Hepatic stellate cell (primary cell): ENCODE measurements around the gene DDI1.
"Not testable (repeated sequence)": the region's sequence is repeated elsewhere in the genome, so short reads cannot be mapped to it uniquely, and the experiment has no call there.

Experiments used
- DNase-seq: peaks from one replicate; pipeline ENCODE4 v3.0.0; 2011; ENCODE audit warnings: low spot score

Gene DDI1

GRCh38 chr11:104041792-104042191 lies 5.4 kb downstream of the DDI1 start:
- no peak for DNase-seq

DNA sequence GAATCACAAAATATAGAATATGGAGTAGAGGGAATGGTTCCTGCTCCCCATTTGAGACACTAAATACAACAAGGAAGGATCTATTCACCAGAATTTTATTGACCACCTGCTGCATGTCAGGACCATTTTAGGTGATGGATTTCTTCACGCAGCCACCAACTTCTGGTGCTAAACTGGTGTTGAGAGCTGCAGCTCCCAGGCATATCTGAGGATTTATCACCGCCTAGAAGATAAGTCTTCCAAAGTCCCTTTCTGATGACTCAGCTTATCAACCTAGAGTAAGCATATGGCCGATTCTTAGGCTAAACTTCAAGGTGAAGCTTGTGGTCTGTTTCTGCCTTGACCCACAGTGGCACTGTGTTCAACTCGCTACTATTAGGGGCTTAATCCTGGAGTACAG lies 6.7 kb downstream of the DDI1 start:
- DNase-seq = no peak

DNA sequence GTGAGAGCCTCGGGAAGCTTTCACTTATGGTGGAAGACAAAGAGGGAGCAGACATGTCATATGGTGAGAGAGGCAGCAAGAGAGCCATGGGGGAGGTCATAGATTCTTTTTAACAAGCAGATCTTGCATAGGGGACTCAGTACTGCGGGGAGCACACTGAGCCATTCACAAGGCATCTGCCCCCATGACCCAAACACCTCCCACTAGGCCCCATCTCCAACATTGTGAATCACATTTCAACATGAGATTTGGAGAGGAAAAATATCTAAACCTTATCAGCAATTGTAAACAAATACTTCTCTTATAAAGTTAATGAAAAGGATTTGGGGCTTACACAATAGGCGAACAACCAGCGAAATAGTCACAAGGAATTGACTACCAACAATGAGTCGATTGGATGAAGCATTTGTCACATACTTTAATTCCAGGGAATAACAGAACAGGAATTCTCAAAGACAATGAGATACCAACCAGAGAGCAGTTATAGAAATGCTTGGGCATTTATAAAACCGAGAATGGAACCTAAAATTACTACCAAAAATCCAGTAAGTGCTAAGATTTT lies 7.3 kb downstream of the DDI1 start:
- DNase-seq = no peak

DNA sequence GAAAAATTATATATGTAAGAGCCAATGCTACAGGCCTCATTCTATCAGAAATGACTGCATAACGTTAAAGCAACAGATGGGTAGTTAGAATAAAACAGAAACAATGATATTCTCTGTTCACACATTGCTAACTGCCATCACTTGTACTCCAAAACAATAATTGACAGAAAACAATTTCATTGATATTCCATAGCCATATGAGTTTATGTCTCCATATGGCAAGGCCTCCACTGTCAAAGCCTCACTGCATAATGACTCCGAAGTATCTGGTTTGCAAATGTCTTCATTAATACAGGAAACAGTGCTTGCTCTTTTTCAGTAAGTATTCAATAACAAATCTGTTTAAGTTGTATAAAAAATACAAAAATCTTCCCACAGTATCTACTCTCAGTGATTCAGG lies 9.9 kb downstream of the DDI1 start:
- no peak for DNase-seq

DNA sequence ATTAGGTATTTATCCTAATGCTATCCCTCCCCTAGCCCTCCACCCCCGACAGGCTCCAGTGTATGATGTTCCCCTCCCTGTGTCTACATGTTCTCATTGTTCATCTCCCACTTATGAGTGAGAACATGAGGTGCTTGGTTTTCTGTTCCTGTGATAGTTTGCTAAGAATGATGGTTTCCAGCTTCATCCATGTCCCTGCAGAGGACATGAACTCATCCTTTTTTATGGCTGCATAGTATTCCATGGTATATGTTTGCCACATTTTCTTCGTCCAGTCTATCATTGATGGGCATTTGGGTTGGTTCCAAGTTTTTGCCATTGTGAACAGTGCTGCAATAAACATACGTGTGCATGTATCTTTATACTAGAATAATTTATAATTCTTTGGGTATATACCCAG lies 10.4 kb downstream of the DDI1 start:
- DNase-seq = not testable (repeated sequence)

GRCh38 chr11:104049116-104049515 lies 12.7 kb downstream of the DDI1 start:
- DNase-seq = no peak

- DNase-seq = no peak
Observed at GRCh38 chr11:104051778-104052177, 15.3 kb downstream of the DDI1 start.

DNA sequence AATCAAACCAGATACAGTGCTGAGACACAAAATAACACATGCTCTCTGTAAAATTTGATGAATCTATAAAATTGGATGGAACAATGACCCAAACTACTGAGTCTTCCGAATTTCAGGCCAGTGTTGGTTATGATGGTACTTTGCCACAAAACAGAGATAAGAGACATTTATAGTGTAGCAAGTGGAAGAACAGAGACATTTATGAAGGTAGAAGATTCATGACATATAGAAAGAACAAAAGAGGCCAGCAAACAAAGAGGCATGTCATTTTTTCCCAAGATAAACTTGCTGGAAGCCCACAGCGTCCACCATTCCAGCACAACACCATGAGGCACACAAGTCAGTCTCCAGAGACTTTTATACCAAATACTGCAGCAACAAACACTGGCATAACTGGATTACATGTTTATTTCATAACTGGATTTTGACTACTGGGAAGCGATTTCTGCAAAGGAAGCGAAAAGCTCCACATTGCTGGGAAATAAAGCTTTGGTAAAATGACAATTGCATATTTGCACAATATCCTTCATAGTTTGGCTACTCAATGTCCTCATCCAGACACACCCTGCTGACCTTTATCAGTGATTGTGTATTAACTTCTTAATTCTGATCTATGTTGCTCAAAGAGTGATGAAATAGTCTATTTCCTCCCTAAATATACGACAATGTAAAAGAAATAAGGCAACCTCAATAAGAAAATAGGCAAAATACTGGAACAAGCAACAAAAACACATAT lies 17.5 kb downstream of the DDI1 start:
- DNase-seq = no peak

DNA sequence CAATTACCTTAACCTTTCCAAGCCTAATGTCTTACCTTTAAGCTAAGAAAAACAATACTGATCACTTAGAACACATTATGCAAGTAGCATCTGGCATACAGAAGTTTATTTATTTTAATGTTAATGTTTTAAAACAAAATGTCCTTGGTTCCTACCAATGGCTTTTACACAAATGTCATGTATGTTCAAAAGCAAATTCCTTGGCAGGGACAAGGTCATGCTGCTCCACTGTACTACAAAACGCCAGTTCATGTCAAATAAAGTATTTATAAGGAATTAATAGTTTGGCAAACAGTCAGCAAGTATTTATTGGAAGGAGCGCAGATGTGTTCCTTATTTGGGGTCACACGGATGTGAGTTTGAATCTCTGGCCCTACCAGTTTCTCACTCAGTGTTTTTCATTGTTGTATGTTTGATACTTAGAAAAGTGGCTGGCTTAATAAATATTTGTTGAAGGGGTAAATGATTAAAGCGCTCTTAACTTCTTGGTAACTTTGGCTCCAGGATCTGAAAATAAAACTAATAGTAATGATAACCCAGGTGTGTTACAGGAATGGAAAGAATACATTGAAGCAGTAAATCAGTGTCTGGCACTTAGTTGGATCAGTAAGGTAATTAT lies 18.6 kb downstream of the DDI1 start:
- DNase-seq = no peak

DNA sequence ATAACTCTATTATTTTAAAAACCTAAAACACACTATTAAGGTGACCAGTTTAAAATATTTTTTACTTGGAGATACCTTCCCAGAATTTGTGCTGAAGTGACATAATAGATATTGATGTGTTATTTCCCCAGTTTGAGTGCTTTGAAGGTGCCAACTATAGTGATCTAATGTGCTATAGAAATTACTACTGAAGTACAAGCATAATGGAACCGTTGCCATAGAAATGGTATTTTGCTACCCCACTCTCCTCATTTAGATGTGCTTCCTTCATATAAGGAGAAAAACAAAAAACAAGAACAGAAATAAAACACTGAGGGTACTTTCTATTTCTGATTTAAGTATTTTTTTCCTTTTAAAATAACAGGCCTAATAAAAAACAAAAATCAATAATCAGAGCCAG lies 19.2 kb downstream of the DDI1 start:
- no peak for DNase-seq

- no peak for DNase-seq
Observed at GRCh38 chr11:104057908-104058307, 21.5 kb downstream of the DDI1 start.

- DNase-seq = no peak
Observed at GRCh38 chr11:104058680-104059079, 22.2 kb downstream of the DDI1 start.

DNA sequence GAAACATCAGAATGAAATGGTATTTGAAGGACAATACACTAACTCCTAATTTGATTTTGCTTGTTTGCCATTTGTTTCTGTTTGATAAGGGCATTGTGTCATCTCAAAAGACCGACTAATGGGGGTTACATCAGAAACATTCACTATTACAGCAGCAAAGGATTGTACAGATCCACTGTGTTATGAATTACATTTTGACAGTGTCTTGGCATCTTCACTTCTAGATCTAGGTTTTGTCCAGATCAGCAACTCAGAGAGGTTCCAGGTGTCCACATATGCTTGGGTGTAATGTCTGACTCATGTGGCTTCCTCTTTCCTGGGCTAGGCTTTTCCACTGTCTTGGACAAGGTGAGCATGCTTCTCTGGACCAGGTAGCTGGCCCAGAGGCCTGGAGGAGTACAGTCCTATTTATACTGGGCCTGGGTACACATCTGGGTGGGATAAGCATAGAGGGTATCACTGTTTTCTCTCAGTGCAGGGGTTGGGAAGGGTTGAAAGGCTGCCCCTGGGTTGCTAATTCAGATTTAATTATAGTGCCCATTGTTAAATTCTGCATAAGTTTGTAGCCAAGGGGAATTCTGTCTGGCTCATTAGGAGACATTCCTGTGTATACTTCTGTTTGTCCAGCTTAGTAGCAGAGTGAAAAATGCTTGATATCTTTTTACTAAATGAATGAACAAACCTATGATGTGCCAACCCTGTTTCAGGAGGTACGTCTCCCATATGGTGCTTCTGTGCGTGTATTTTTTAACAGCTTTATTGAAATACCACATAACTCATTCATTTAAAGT lies 23.8 kb downstream of the DDI1 start:
- no peak for DNase-seq

GRCh38 chr11:104060820-104061219 lies 24.4 kb downstream of the DDI1 start:
- no peak for DNase-seq

DNA sequence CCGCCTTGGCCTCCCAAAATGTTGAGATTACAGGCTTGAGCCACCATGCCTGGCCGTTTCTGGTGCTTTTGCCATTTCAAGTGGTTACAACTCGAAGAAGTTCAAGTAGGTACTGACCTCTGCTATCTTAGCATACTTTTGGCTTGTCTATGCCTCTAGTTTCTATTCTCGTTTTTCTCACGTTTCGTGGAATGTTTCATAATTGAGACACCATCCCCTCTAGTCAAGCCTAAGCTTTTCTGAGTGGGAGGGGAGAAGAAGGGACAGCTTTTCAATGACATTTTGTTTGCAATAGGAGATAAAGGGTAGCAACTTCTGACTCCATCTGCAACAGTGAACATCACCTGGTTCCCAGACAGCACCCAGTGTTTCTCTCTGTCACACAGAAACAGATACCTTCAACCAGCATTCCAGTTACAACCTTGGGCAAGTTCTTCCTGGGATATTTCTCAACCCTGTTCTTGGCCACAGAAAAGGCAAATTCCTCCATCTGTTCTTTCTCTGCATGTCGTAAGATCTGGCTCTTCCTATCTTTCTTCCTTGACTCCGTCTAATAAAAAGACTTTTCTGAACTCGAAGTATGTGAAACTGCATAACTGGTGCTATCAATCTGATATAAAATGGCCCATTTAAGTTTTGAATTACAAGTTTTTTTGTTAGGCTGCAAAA lies 25.5 kb downstream of the DDI1 start:
- DNase-seq = no peak

GRCh38 chr11:104064034-104064630 lies 27.7 kb downstream of the DDI1 start:
- DNase-seq = no peak

DNA sequence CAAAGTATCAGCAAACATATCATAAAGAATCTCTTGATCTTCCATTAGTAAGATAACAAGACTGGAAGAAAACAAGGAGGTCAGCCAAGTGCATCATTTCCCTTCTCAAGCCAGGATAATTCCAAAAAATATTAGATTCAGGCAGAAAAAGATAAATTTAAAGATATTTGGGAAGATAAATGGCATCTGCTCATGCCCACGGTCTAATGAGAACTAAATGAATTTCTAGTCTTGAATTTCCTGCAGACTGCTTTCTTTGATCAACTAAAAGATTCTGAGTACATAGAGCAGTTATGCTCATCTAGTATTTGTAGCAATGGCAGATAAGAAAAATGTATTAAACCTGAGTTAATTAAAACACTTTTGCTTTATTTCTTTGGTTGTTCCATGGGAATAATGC lies 31.1 kb downstream of the DDI1 start:
- no peak for DNase-seq

GRCh38 chr11:104073950-104074705 lies 37.7 kb downstream of the DDI1 start:
- no peak for DNase-seq

DNA sequence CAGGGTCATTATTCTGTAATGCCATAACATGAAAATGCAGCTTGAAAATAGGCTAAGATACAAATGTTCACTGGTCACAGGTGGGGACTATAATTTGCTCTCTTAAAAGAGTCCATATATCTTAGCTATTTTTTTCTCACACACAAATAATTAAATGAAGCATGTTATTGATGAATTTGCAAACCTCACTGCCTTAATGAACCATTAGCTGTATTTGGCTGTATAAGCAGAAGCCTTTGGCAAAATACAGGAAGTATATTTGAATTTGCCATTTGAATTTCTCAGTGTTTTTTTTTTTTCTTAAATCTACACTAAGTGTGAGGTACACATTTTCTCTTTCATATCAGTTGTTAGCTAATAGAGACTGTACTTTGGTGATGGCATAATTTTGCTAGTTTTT lies 38.7 kb downstream of the DDI1 start:
- no peak for DNase-seq

DNA sequence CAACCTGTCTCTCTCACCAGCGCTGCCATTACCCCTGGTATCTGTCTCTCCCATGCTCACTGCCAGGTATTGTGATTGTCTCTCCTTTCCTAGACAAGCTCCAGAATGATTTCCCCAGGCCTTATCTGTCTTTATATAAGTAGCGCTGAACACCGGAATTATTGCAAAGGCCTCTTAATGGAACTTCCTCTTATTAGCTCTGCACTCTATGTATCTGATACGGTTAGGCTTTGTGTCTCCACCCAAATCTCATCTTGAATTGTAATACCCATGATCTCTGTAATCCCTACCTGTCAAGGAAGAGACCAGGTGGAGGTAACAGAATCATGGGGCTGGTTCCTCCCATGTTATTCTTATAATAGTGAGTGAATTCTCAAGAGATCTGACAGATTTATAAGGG lies 39.3 kb downstream of the DDI1 start:
- DNase-seq = no peak

GRCh38 chr11:104076455-104076854 lies 40.0 kb downstream of the DDI1 start:
- DNase-seq = no peak
